Prostate gland (tissue), 2 donors: ENCODE measurements around the gene CAP2.

Experiments used
- CTCF ChIP-seq, 4 experiments: fragments of 200-600 bp in 2 of 4; fragments of 450-650 bp in 2 of 4; sonication (generic) in 2 of 4; IDR thresholded peaks; 1 replicate in 3 of 4; 2 replicates in 1 of 4; pipeline ENCODE4 v1.5.1; 2016 to 2019; ENCODE audit warnings: antibody characterized with exemption in 4 of 4, mild to moderate bottlenecking in 2 of 4, moderate library complexity in 2 of 4
- POLR2AphosphoS5 ChIP-seq: sonication (generic); formaldehyde crosslinking; IDR thresholded peaks from one replicate; pipeline ENCODE4 v1.6.1; 2017; ENCODE audit warnings: antibody characterized with exemption

DNA sequence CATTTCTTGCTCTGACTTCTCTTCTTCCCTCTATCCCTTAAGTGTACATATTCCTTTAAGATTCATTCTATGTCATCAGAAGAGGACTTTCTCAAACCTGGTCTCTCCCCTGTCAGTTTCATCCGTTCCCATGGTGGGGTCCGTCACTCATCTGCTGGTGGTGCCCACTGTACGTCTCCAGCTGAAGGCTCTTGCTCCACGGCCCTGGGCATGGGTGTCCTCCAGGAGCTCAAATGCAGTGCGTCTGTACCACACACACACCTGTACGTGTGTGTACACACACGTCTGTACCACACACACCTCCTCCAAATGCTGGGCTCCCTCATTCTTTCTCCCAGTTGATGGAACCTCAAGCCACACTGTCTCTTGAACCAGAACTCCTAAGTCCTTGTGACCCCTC lies 85.6 kb downstream of the CAP2 start:
- TF ChIP-seq CTCF (IDR thresholded peaks at IDR 0.05) (no peak), POLR2AphosphoS5 (no peak)
